IPS-18a (cell line): Measurements from ENCODE around the gene NANOGP8.
"Not testable (repeated sequence)": the region's sequence is repeated elsewhere in the genome, so short reads cannot be mapped to it uniquely, and the experiment has no call there.

ENCODE experiments used
- H3K27ac ChIP-seq: one replicate; pipeline ENCODE4 v1.5.1; 2013; ENCODE audit warnings: low read length
- H3K27me3 ChIP-seq: one replicate; pipeline ENCODE4 v1.6.1; 2013; ENCODE audit warnings: mild to moderate bottlenecking, low read length; ENCODE audit not compliant: control insufficient read depth, insufficient read depth
- H3K36me3 ChIP-seq: one replicate; pipeline ENCODE4 v1.6.1; 2013; ENCODE audit warnings: low read depth, low read length; ENCODE audit not compliant: control insufficient read depth
- H3K4me1 ChIP-seq: one replicate; pipeline ENCODE4 v1.6.1; 2013; ENCODE audit warnings: low read depth, low read length; ENCODE audit not compliant: control insufficient read depth
- H3K4me3 ChIP-seq: one replicate; pipeline ENCODE4 v1.5.1; 2013; ENCODE audit warnings: low read length
- H3K9ac ChIP-seq: one replicate; pipeline ENCODE4 v1.6.1; 2013; ENCODE audit warnings: mild to moderate bottlenecking, low read length, moderate library complexity
- H3K9me3 ChIP-seq: one replicate; pipeline ENCODE4 v1.6.1; 2013; ENCODE audit warnings: low read depth, low read length; ENCODE audit not compliant: control insufficient read depth

NANOGP8 gene

DNA sequence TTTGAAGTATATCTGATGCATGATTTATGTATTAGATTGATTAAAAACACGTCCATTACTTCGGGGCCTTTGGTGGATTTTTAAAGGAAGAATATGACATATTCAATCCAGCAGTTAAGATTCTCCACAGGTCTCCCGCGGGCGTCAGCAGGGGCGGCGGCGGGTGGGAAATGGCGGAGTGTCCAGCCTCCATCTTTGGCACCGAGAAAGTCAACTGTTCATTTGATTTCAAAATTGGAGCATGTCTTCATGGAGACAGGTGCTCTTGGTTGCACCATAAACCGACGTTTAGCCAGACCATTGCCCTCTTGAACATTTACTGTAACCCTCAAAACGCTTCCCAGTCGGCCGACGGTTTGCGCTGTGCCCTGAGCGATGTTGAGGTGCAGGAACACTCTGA is 7.2 kb upstream of the NANOGP8 start:
- H3K4me1 ChIP-seq, result peaks cover 2% of the 10 kb centered on the region
- H3K9ac ChIP-seq, result no peak overlapping the region
- H3K36me3 ChIP-seq, result no peaks in the 10 kb centered on the region
- H3K4me3 ChIP-seq, result no peak overlapping the region
- no peak overlapping the region for H3K27ac ChIP-seq
- no peaks in the 10 kb centered on the region for H3K27me3 ChIP-seq
- H3K9me3 ChIP-seq, result no peaks in the 10 kb centered on the region

GRCh38 chr15:35090104-35090807 is 5.2 kb upstream of the NANOGP8 start:
- H3K27ac ChIP-seq, result no peak overlapping the region
- H3K36me3 ChIP-seq, result no peaks in the 10 kb centered on the region
- H3K4me1 ChIP-seq, result peaks cover 2% of the 10 kb centered on the region
- H3K9ac ChIP-seq, result no peak overlapping the region
- no peaks in the 10 kb centered on the region for H3K27me3 ChIP-seq
- no peaks in the 10 kb centered on the region for H3K9me3 ChIP-seq
- H3K4me3 ChIP-seq, result no peak overlapping the region

DNA sequence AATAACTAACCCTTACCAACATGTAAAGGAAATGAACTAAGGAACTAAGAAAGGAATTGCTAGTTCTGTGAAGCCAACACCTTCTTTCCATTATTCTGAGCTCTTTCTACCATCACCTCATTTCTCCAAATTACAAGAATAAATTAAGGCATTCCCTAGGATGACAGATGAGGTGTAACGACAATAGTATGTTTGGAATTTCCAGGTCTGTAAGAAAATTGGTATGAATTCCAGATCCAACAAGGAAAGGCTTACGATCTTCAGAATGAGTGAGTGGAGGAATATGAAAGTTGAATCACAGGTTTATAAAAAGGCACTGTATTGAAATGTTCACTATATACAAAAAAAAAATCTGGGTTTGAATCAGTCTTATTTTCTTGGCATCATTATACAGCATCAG is 4.5 kb upstream of the NANOGP8 start:
- Histone ChIP-seq H3K4me3 (no peak overlapping the region), H3K36me3 (no peaks in the 10 kb centered on the region), H3K9me3 (no peaks in the 10 kb centered on the region), H3K9ac (no peak overlapping the region), H3K27ac (no peak overlapping the region), H3K27me3 (no peaks in the 10 kb centered on the region), H3K4me1 (peaks cover 2% of the 10 kb centered on the region)

DNA sequence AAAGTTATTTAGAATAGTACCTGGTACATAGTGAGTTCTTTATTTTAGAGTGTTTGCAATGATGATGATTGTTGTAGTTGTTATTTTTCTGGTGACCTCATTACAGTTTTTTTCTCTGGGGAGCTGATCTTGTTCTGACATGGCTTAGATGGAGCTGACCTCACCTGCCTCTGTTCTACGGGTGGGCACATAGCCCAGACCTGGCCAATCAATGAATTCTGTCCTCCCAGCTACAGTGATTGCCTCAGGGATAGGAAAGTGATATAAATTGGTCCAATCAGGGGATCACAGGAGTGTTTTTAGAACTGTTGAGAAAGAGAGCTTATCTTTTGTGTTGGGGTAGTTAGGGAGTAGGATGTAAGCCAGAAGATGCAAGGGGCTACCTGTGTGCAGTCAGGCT is 3.2 kb upstream of the NANOGP8 start:
- H3K9me3 ChIP-seq, result no peaks in the 10 kb centered on the region
- no peak overlapping the region for H3K4me3 ChIP-seq
- H3K36me3 ChIP-seq, result no peaks in the 10 kb centered on the region
- H3K27me3 ChIP-seq, result no peaks in the 10 kb centered on the region
- no peak overlapping the region for H3K27ac ChIP-seq
- H3K9ac ChIP-seq, result no peak overlapping the region
- H3K4me1 ChIP-seq, result peaks cover 2% of the 10 kb centered on the region

GRCh38 chr15:35087759-35088158 is 2.7 kb upstream of the NANOGP8 start:
- Histone ChIP-seq H3K9me3 (no peaks in the 10 kb centered on the region), H3K4me3 (no peak overlapping the region), H3K36me3 (no peaks in the 10 kb centered on the region), H3K27me3 (no peaks in the 10 kb centered on the region), H3K9ac (no peak overlapping the region), H3K27ac (no peak overlapping the region), H3K4me1 (peaks cover 2% of the 10 kb centered on the region)

GRCh38 chr15:35082371-35083348 is 2.4 kb downstream of the NANOGP8 start:
- not testable (repeated sequence) for H3K27ac ChIP-seq, H3K36me3 ChIP-seq, H3K9me3 ChIP-seq, H3K27me3 ChIP-seq, H3K4me1 ChIP-seq, H3K9ac ChIP-seq, H3K4me3 ChIP-seq

GRCh38 chr15:35081626-35082365 is 3.3 kb downstream of the NANOGP8 start:
- not testable (repeated sequence) for H3K9me3 ChIP-seq, H3K36me3 ChIP-seq, H3K4me1 ChIP-seq, H3K4me3 ChIP-seq, H3K9ac ChIP-seq, H3K27me3 ChIP-seq, H3K27ac ChIP-seq

GRCh38 chr15:35080226-35080625 is 4.9 kb downstream of the NANOGP8 start:
- Histone ChIP-seq H3K27ac (no peak overlapping the region), H3K4me3 (no peak overlapping the region), H3K4me1 (no peaks in the 10 kb centered on the region), H3K27me3 (no peaks in the 10 kb centered on the region), H3K9me3 (peaks cover 4% of the 10 kb centered on the region), H3K9ac (no peak overlapping the region), H3K36me3 (no peaks in the 10 kb centered on the region)

DNA sequence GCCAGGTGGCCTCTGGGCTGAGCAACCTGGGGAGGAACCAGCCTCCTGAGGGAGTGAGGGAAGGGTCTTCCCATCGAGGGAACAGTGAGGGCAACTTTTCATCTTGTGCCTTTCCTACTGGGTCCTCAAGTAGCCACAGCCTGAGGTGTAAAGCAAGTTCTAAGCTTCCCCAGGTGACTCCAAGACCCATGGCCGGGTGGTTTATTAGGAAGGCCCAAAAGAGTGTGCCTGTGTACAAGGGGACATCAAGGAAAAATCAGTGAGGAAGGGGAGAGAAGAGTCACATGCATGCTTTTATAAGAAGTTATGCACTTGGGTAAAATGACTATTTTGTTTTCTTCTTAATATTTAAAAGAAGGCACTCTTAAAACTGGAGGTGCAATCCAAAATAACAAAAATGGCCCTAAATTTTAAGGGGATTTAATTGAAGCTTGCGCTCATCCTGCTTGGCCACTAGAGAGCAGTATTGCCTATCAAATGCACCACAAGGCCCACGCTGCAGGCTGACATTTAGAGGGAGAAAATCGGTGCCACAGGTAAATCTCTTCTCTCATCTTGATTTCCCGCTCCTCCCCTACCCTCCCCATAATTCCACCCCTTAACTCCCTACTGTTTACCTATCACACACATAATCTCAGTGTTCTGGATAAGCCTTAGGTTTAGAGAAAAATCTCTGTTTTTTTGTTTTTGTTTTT is 6.7 kb downstream of the NANOGP8 start:
- peaks cover 4% of the 10 kb centered on the region for H3K9me3 ChIP-seq
- no peaks in the 10 kb centered on the region for H3K27me3 ChIP-seq
- H3K36me3 ChIP-seq, result no peaks in the 10 kb centered on the region
- no peak overlapping the region for H3K4me3 ChIP-seq
- no peaks in the 10 kb centered on the region for H3K4me1 ChIP-seq
- H3K27ac ChIP-seq, result no peak overlapping the region
- no peak overlapping the region for H3K9ac ChIP-seq

- H3K9me3 ChIP-seq, result no peaks in the 10 kb centered on the region
- no peak overlapping the region for H3K27ac ChIP-seq
Observed at GRCh38 chr15:35071106-35071505, 14.0 kb downstream of the NANOGP8 start.

More at GRCh38 chr15:35071106-35071505, 14.0 kb downstream of the NANOGP8 start:
- H3K4me1 ChIP-seq, result peaks cover 8% of the 10 kb centered on the region
- H3K4me3 ChIP-seq, result no peak overlapping the region
- no peak overlapping the region for H3K9ac ChIP-seq
- no peaks in the 10 kb centered on the region for H3K27me3 ChIP-seq
- H3K36me3 ChIP-seq, result no peaks in the 10 kb centered on the region
